H9 (cell line): ENCODE results near the gene ANGPTL1. TPM values are rescaled to one million over a fixed set of nuclear protein-coding genes. Genes with fewer than 3 reads are reported as not detected.

Experiments
- DNase-seq: peaks from one replicate; pipeline ENCODE4 v3.0.0-alpha.2; 2017
- H2AFZ ChIP-seq: one replicate; pipeline ENCODE4 v1.6.1; 2013; ENCODE audit warnings: mild to moderate bottlenecking, low read length, control low read depth, moderate library complexity
- H2AK5ac ChIP-seq: 2 replicates; pipeline ENCODE4 v1.6.1; 2013; ENCODE audit warnings: low read length, control low read depth, mixed read lengths; ENCODE audit not compliant: insufficient read length
- H2BK120ac ChIP-seq: one replicate; pipeline ENCODE4 v1.6.1; 2013; ENCODE audit warnings: low read depth, mild to moderate bottlenecking, low read length, control low read depth, inconsistent platforms; ENCODE audit not compliant: poor library complexity, severe bottlenecking
- H2BK12ac ChIP-seq: 2 replicates; pipeline ENCODE4 v1.6.1; 2013; ENCODE audit warnings: low read length, control low read depth, mixed read lengths, low read depth; ENCODE audit not compliant: insufficient read length
- H2BK15ac ChIP-seq: 2 replicates; pipeline ENCODE4 v1.6.1; 2013; ENCODE audit warnings: low read depth, low read length, control low read depth
- H2BK20ac ChIP-seq: one replicate; pipeline ENCODE4 v1.6.1; 2013; ENCODE audit warnings: low read depth, mild to moderate bottlenecking, low read length, control low read depth, inconsistent platforms; ENCODE audit not compliant: poor library complexity, severe bottlenecking
- H2BK5ac ChIP-seq: 2 replicates; pipeline ENCODE4 v1.6.1; 2013; ENCODE audit warnings: low read length, control low read depth, mixed read lengths; ENCODE audit not compliant: insufficient read length
- H3K14ac ChIP-seq: 2 replicates; pipeline ENCODE4 v1.6.1; 2013; ENCODE audit warnings: low read length, control low read depth; ENCODE audit not compliant: insufficient read depth
- H3K18ac ChIP-seq: 2 replicates; pipeline ENCODE4 v1.6.1; 2013; ENCODE audit warnings: low read depth, mild to moderate bottlenecking, mixed read lengths, low read length, control low read depth; ENCODE audit not compliant: insufficient read length
- H3K23ac ChIP-seq: 2 replicates; pipeline ENCODE4 v1.6.1; 2013; ENCODE audit warnings: low read length, control low read depth, mixed read lengths, low read depth; ENCODE audit not compliant: insufficient read length
- H3K23me2 ChIP-seq: 2 replicates; pipeline ENCODE4 v1.6.1; 2013; ENCODE audit warnings: low read depth, mild to moderate bottlenecking, mixed read lengths, low read length, control low read depth; ENCODE audit not compliant: insufficient read length, poor library complexity, severe bottlenecking
- H3K27ac ChIP-seq: 2 replicates; pipeline ENCODE4 v1.5.1; 2013; ENCODE audit warnings: low read length, control low read depth, mixed read lengths, low read depth; ENCODE audit not compliant: insufficient read length
- H3K27me3 ChIP-seq: 2 replicates; pipeline ENCODE4 v1.6.1; 2013; ENCODE audit warnings: low read length, control low read depth, inconsistent platforms; ENCODE audit not compliant: insufficient read depth
- H3K4ac ChIP-seq: 2 replicates; pipeline ENCODE4 v1.6.1; 2013; ENCODE audit warnings: low read depth, mild to moderate bottlenecking, control low read depth, inconsistent platforms, low read length, moderate library complexity
- H3K4me1 ChIP-seq: 2 replicates; pipeline ENCODE4 v1.6.1; 2013; ENCODE audit warnings: low read length, control low read depth, inconsistent platforms; ENCODE audit not compliant: insufficient read depth
- H3K4me2 ChIP-seq: 2 replicates; pipeline ENCODE4 v1.6.1; 2013; ENCODE audit warnings: low read length, control low read depth, mixed read lengths; ENCODE audit not compliant: insufficient read length, insufficient read depth
- H3K56ac ChIP-seq: 2 replicates; pipeline ENCODE4 v1.6.1; 2013; ENCODE audit warnings: low read depth, mild to moderate bottlenecking, mixed read lengths, low read length, control low read depth; ENCODE audit not compliant: insufficient read length
- H3K79me1 ChIP-seq: 2 replicates; pipeline ENCODE4 v1.6.1; 2013; ENCODE audit warnings: low read depth, mild to moderate bottlenecking, moderate library complexity, low read length, control low read depth, inconsistent platforms; ENCODE audit not compliant: insufficient read depth, poor library complexity, severe bottlenecking
- H3K79me2 ChIP-seq: 2 replicates; pipeline ENCODE4 v1.6.1; 2013; ENCODE audit warnings: low read length, control low read depth, inconsistent platforms; ENCODE audit not compliant: insufficient read depth
- H3K9ac ChIP-seq: 2 replicates; pipeline ENCODE4 v1.6.1; 2013; ENCODE audit warnings: low read length, control low read depth, mixed read lengths; ENCODE audit not compliant: insufficient read length; ENCODE audit errors: extremely low read depth
- H3K9me3 ChIP-seq: one replicate; pipeline ENCODE4 v1.6.1; 2013; ENCODE audit warnings: low read depth, low read length, inconsistent platforms; ENCODE audit not compliant: control insufficient read depth
- H3T11ph ChIP-seq: one replicate; pipeline ENCODE4 v1.6.1; 2013; ENCODE audit warnings: mild to moderate bottlenecking, low read length, control low read depth, inconsistent platforms
- H4K20me1 ChIP-seq: one replicate; pipeline ENCODE4 v1.6.1; 2013; ENCODE audit not compliant: control insufficient read depth, insufficient read length, insufficient read depth
- H4K5ac ChIP-seq: 2 replicates; pipeline ENCODE4 v1.6.1; 2013; ENCODE audit warnings: low read depth, mild to moderate bottlenecking, mixed read lengths, low read length, control low read depth; ENCODE audit not compliant: insufficient read length
- H4K8ac ChIP-seq: replicated peaks from 2 replicates; pipeline ENCODE4 v1.6.1; 2013; ENCODE audit warnings: low read length, control low read depth, mixed read lengths, low read depth; ENCODE audit not compliant: insufficient read length
- H4K91ac ChIP-seq: 2 replicates; pipeline ENCODE4 v1.6.1; 2013; ENCODE audit warnings: low read depth, mild to moderate bottlenecking, moderate library complexity, mixed read lengths, low read length, control low read depth; ENCODE audit not compliant: insufficient read length
- H3K27ac Mint-ChIP-seq, 3 experiments: 2 replicates in 2 of 3; 3 replicates in 1 of 3; pipeline ENCODE4 v1.8.0; 2020 to 2021; ENCODE audit warnings: mixed read lengths in 3 of 3, mild to moderate bottlenecking in 1 of 3, moderate library complexity in 1 of 3
- H3K27me3 Mint-ChIP-seq: 2 replicates; pipeline ENCODE4 v1.8.0; 2021; ENCODE audit warnings: low read depth, mild to moderate bottlenecking, moderate library complexity, mixed read lengths
- H3K36me3 Mint-ChIP-seq, 3 experiments: 2 replicates in 2 of 3; 3 replicates in 1 of 3; pipeline ENCODE4 v1.8.0; 2020 to 2021; ENCODE audit warnings: low read depth in 3 of 3, mixed read lengths in 3 of 3; ENCODE audit not compliant: insufficient read depth in 1 of 3
- H3K4me1 Mint-ChIP-seq, 2 experiments: 2 replicates each; pipeline ENCODE4 v1.8.0; 2020; ENCODE audit warnings: mixed read lengths in 2 of 2
- H3K4me3 Mint-ChIP-seq, 2 experiments: 2 replicates in 1 of 2; 3 replicates in 1 of 2; pipeline ENCODE4 v1.8.0; 2020 to 2021; ENCODE audit warnings: mild to moderate bottlenecking in 2 of 2, mixed read lengths in 2 of 2, moderate library complexity in 1 of 2
- H3K9me3 Mint-ChIP-seq, 2 experiments: 2 replicates in 1 of 2; 3 replicates in 1 of 2; pipeline ENCODE4 v1.8.0; 2020; ENCODE audit warnings: mild to moderate bottlenecking in 2 of 2, mixed read lengths in 2 of 2, moderate library complexity in 1 of 2
- CTCF ChIP-seq: fragments of 200-600 bp; sonication (generic); conservative IDR thresholded peaks from 3 replicates; pipeline ENCODE4 v1.8.0; 2021; ENCODE audit warnings: antibody characterized with exemption, mild to moderate bottlenecking
- WGBS: extraction: QIAGEN DNeasy Blood & Tissue Kit; methylation state at CpG from one replicate; pipeline ENCODE4 v1.1.7; 2013; ENCODE audit warnings: missing lambda C conversion rate, low lambda C conversion rate, mixed read lengths; ENCODE audit not compliant: insufficient read length; ENCODE audit errors: extremely low coverage; 5-methylcytosine and 5-hydroxymethylcytosine counted together
- total RNA-seq: library from RNA; stranded (reverse); gene quantifications from 2 replicates; pipeline ENCODE4 v1.2.1, GENCODE V29; 2021

ANGPTL1 gene
- total RNA-seq, 1 experiment from 2014 or later: not detected

DNA sequence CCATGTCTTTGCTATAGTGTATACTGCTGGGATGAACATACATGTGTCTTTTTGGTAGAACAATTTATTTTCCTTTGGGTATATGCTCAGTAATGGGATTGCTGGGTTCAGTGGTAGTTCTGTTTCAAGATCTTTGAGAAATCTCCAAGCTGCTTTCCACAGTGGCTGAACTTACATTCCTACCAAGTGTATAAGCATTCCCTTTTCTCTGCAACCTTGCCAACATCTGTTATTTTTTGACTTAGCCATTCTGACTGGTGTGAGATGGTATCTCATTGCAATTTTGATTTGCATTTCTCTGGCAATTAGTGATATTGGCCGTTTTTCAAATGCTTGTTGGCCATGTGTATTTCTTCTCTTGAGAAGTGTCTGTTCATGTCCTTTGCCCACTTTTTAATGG lies 37.5 kb upstream of the ANGPTL1 start:
- Histone ChIP-seq H3K4me2 (no peak overlapping the region), H2AFZ (no peak overlapping the region), H3K14ac (no peak overlapping the region), H3K27ac (no peak overlapping the region), H3K4me1 (no peaks in the 10 kb centered on the region), H2BK20ac (no peak overlapping the region), H3T11ph (no peak overlapping the region), H3K23me2 (no peaks in the 10 kb centered on the region), H3K27me3 (no peaks in the 10 kb centered on the region), H3K9me3 (no peaks in the 10 kb centered on the region), H2BK12ac (no peak overlapping the region), H4K20me1 (no peaks in the 10 kb centered on the region), H3K23ac (no peak overlapping the region), H3K18ac (no peak overlapping the region), H4K8ac (no peak overlapping the region), H2BK5ac (no peak overlapping the region), H2AK5ac (no peak overlapping the region), H3K56ac (no peak overlapping the region), H3K4ac (no peak overlapping the region), H2BK120ac (no peak overlapping the region), H3K9ac (no peak overlapping the region), H3K79me2 (no peaks in the 10 kb centered on the region), H2BK15ac (no peak overlapping the region), H4K91ac (no peak overlapping the region), H3K79me1 (no peaks in the 10 kb centered on the region), H4K5ac (no peak overlapping the region)
- Mint-ChIP-seq H3K4me1 (peaks cover 0 to 7% of the 10 kb centered on the region in 2 experiments; a peak in 1 of 4 replicates), H3K4me3 (no peak overlapping the region), H3K27me3 (no peaks in the 10 kb centered on the region), H3K27ac (no peak overlapping the region), H3K9me3 (peaks cover under 1 to 2% of the 10 kb centered on the region in 2 experiments; a peak in 3 of 5 replicates), H3K36me3 (peaks cover 10 to 28% (median 27%) of the 10 kb centered on the region in 3 experiments)
- no CpG with 5 or more reads among the region's 1 CpG for WGBS
- DNase-seq: no peak
- TF ChIP-seq CTCF: no peak
